HG03175 (cell line): Measurements from ENCODE around the gene ALPI.

ENCODE experiments used
- ATAC-seq: cut with Tn5 transposase; IDR thresholded peaks from one replicate; pipeline ENCODE4 v1.9.1; 2021; ENCODE audit warnings: mild to moderate bottlenecking, moderate library complexity; ENCODE audit not compliant: unreplicated experiment

The ALPI gene

GRCh38 chr2:232458661-232459418, 2.9 kb downstream of the ALPI start:
- no peak for ATAC-seq

GRCh38 chr2:232459419-232460035, 3.6 kb downstream of the ALPI start:
- ATAC-seq, result no peak

GRCh38 chr2:232460171-232460570, 4.2 kb downstream of the ALPI start:
- ATAC-seq, result no peak

GRCh38 chr2:232463701-232464543, 8.0 kb downstream of the ALPI start:
- ATAC-seq, result no peak

- no peak for ATAC-seq
Observed at GRCh38 chr2:232464544-232464885, 8.6 kb downstream of the ALPI start.

GRCh38 chr2:232465061-232465460, 9.1 kb downstream of the ALPI start:
- ATAC-seq, result no peak

- ATAC-seq, result no peak
Observed at GRCh38 chr2:232466221-232466620, 10.3 kb downstream of the ALPI start.

GRCh38 chr2:232473467-232473890, 17.5 kb downstream of the ALPI start:
- no peak for ATAC-seq

- ATAC-seq, result no peak
Observed at GRCh38 chr2:232476045-232476444, 20.1 kb downstream of the ALPI start.

GRCh38 chr2:232476791-232477190, 20.8 kb downstream of the ALPI start:
- ATAC-seq, result no peak

- ATAC-seq, result no peak
Observed at GRCh38 chr2:232477751-232478510, 22.0 kb downstream of the ALPI start.

GRCh38 chr2:232478571-232479340, 22.8 kb downstream of the ALPI start:
- no peak for ATAC-seq

- no peak for ATAC-seq
Observed at GRCh38 chr2:232479341-232480200, 23.6 kb downstream of the ALPI start.

GRCh38 chr2:232480201-232481190, 24.5 kb downstream of the ALPI start:
- ATAC-seq, result no peak

- no peak for ATAC-seq
Observed at GRCh38 chr2:232481322-232482140, 25.6 kb downstream of the ALPI start.

- ATAC-seq, result no peak
Observed at GRCh38 chr2:232482301-232483238, 26.6 kb downstream of the ALPI start.
